ENCODE measurements around the gene C2CD4B.

- TF ChIP-seq POLR2A (IDR thresholded peaks at IDR 0.05) (no peak), CTCF (IDR thresholded peaks at IDR 0.05) (no peak)
These were observed 31.9 kb downstream of the C2CD4B start for GRCh38 chr15:62133141-62133540.

Measured in Peyer's patch (tissue), 4 donors.